Neutrophil (primary cell): Measurements from ENCODE around the gene RAB1A.

ENCODE experiments used
- H3K27ac ChIP-seq: fragments of 200-600 bp; sonication (generic); 2 replicates; pipeline ENCODE4 v1.5.1; 2016; ENCODE audit warnings: mild to moderate bottlenecking, moderate library complexity
- H3K27me3 ChIP-seq: fragments of 200-600 bp; sonication (generic); 2 replicates; pipeline ENCODE4 v1.6.0; 2016; ENCODE audit warnings: mild to moderate bottlenecking
- H3K36me3 ChIP-seq: fragments of 200-600 bp; sonication (generic); 2 replicates; pipeline ENCODE4 v1.5.1; 2017
- H3K4me1 ChIP-seq, 2 experiments: fragments of 200-600 bp in 1 of 2; sonication (generic) in 1 of 2; 1 replicate in 1 of 2; 2 replicates in 1 of 2; pipeline versions ENCODE4 v1.5.1 to v1.6.1; 2013 to 2016; ENCODE audit warnings: low read depth in 1 of 2, low read length in 1 of 2, mild to moderate bottlenecking in 1 of 2, moderate library complexity in 1 of 2; ENCODE audit not compliant: control insufficient read depth in 1 of 2, insufficient read depth in 1 of 2
- H3K4me3 ChIP-seq, 2 experiments: fragments of 200-600 bp in 1 of 2; sonication (generic) in 1 of 2; 1 replicate in 1 of 2; 2 replicates in 1 of 2; pipeline ENCODE4 v1.5.1; 2013 to 2016; ENCODE audit warnings: low read depth in 1 of 2, low read length in 1 of 2, mild to moderate bottlenecking in 1 of 2, moderate library complexity in 1 of 2
- H3K9me3 ChIP-seq: fragments of 200-600 bp; sonication (generic); 2 replicates; pipeline ENCODE4 v1.5.1; 2016
- TF ChIP-seq, protein P1 (sequence below): fragments of 200-600 bp; sonication (generic); IDR thresholded peaks from 2 replicates; pipeline ENCODE4 v1.5.1; 2016; ENCODE audit warnings: antibody characterized with exemption

Gene RAB1A

DNA sequence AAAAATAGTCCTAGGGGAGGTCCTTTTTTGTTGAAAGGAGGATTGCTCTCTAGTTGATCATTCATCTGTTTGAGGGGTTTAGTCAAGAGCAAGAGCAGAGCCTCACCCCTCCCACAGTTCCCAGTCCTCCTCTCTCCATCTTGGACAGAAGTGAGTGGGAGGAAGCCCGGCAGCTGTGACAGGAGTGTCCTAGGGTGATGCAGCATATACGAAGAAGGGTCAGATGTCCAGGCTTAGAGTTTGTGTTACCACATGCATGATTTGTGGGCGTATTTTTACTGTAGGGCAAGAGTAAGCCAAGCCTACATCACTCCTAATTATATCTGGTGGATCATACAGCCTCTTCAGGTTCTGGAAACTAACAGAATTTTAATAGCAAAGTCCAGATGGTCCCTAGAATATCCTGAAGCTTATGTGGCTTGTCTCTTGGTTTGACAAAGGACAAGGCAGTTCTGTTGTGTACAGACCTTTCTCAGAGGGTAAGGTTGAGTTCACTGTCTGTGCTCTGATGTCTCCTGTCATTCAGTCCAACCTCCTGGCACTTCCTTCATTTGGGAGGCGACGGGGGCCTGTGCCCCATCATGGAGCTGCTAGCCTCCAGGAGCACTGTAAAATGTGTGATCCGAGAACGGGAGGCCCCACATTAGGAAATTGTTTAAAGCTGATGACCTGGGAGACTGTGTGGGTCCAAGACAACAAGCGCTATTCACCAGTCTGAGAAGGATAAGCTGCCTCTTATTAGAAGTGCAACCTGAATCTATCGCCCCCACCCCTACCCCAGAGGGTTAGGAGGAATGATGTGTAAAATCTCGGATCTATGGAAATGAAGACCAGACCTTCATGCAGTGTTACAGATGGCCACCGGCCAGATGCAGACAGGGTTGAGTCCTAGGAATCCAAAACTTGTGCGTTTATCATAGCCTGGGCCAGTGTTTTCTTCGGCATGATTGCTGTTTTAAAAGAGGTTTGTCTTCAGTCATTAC lies 66.8 kb downstream of the RAB1A start:
- Histone ChIP-seq H3K4me3 (no peak overlapping the region), H3K27ac (peak overlapping the region; percentile 93), H3K4me1 (peaks cover 33 to 41% of the 10 kb centered on the region in 2 experiments), H3K36me3 (no peaks in the 10 kb centered on the region), H3K27me3 (no peaks in the 10 kb centered on the region), H3K9me3 (no peaks in the 10 kb centered on the region)
- TF ChIP-seq, protein P1, sequence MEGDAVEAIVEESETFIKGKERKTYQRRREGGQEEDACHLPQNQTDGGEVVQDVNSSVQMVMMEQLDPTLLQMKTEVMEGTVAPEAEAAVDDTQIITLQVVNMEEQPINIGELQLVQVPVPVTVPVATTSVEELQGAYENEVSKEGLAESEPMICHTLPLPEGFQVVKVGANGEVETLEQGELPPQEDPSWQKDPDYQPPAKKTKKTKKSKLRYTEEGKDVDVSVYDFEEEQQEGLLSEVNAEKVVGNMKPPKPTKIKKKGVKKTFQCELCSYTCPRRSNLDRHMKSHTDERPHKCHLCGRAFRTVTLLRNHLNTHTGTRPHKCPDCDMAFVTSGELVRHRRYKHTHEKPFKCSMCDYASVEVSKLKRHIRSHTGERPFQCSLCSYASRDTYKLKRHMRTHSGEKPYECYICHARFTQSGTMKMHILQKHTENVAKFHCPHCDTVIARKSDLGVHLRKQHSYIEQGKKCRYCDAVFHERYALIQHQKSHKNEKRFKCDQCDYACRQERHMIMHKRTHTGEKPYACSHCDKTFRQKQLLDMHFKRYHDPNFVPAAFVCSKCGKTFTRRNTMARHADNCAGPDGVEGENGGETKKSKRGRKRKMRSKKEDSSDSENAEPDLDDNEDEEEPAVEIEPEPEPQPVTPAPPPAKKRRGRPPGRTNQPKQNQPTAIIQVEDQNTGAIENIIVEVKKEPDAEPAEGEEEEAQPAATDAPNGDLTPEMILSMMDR, result no peak

DNA sequence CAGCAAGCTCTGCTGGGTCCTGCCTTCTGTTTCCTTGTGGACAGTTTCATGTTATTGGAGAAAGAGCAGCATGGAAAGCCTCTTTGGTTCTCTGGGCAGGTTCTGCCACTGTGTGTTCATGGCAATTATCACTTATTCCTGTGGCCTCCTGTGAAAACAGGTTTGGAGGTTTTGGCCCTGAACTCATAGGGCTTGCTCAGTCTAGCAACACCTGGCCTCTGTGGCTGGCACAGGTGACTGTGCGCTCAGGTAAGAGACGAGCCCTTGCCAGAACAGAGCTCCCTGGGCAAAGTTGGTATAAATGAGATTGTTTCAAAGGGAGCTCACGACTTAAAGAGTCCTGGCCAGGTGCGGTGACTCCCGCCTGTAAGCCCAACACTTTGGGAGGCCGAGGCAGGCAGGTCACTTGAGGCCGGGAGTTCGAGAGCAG lies 68.0 kb downstream of the RAB1A start:
- no peak overlapping the region for H3K27ac ChIP-seq
- no peaks in the 10 kb centered on the region for H3K27me3 ChIP-seq
- H3K36me3 ChIP-seq, result no peaks in the 10 kb centered on the region
- TF ChIP-seq, protein P1, result no peak
- no peaks in the 10 kb centered on the region for H3K9me3 ChIP-seq
- H3K4me1 ChIP-seq, result peaks cover 41 to 53% of the 10 kb centered on the region in 2 experiments
- no peak overlapping the region for H3K4me3 ChIP-seq

DNA sequence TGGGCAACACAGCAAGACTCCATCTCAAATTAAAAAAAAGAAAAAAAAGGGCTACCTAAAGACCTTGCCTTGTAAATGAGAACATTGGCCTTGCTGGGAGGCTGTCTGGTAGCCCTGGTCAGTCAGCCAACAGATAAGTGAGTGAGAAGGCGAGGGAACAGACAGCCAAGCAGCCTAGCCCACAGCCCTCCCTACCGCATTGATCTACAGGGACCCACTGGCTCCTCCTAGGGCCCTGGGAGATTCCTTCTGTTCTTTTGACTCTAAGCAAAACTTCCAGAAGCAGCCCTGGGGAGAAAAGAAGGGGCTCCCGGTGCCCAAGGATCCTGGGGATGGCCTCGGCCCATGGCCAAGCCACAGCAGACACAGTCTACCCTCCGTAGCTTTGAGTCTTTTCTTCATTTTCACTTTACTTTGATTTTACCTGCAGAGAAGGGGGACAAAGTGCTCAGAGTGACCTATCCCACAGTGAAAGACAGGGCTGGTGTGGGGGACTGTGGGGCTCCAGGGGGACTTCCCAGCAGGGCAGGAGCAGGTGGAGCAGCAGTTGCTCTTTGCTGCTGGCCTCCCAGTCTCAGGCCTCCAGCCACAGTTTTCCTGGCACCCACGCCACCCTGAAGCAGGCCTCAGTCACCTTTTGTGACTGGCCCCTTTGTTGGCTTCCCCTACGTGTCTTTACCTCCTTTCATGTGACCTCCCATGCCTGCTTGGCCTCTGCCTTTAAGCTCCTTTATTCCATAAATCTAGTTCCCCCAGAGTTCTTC lies 68.6 kb downstream of the RAB1A start:
- Histone ChIP-seq H3K27me3 (no peaks in the 10 kb centered on the region), H3K9me3 (no peaks in the 10 kb centered on the region), H3K36me3 (no peaks in the 10 kb centered on the region), H3K4me3 (no peak overlapping the region), H3K4me1 (peaks cover 45 to 56% of the 10 kb centered on the region in 2 experiments), H3K27ac (no peak overlapping the region)
- TF ChIP-seq, protein P1, result no peak

DNA sequence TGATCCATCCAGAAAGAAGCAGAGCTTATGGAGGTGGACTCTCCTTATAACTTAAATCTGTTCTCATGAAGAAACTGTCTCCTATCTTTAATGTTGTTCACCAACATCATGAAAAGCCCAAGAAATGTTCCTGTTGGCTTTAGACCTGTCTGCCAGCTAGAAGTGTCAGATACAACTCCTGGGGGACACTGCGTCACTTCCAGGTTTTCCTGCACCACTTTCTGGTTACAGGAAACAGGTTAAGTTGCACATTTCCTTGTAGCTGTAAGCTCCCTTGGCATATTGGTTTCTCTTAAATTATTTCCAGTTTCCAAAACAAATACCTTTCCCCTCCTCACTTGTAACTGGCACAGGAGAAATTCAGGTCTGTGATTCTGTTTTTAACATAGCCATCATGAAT lies 70.8 kb downstream of the RAB1A start:
- Histone ChIP-seq H3K27me3 (no peaks in the 10 kb centered on the region), H3K4me3 (no peak overlapping the region), H3K36me3 (no peaks in the 10 kb centered on the region), H3K27ac (peak overlapping the region; percentile 42), H3K4me1 (peaks cover 38 to 47% of the 10 kb centered on the region in 2 experiments), H3K9me3 (no peaks in the 10 kb centered on the region)
- TF ChIP-seq, protein P1, result no peak

DNA sequence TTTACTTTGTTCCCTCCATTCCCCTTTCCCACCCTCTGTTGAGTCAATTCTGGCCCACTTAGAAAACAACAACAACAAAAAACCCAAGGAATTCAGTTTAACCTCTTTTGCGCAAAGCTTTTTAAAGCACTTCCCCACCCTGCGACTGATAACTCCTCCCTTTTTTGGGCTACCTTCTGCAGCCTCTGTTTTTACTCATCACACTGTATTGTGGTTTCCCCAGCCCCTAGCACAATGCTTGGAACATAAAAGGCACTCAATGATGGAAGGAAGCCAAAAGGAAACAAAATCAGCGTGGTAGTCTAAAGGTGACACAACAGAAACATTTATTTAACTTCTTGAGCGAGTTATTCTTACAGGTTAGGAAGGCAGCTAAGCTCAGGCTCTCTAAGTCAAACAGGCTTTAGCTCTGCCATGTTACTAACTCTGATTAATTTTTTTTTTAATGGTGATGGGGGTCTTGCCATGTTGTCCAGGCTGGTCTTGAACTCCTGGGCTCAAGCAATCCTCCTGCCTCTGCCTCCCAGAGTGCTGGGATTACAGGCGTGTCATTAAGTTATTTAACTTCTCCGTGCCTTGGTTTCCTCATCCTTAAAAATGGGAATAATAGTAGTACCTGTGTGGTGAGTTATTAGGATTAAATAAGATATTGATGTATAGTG lies 72.4 kb downstream of the RAB1A start:
- Histone ChIP-seq H3K27ac (peak overlapping the region; percentile 80), H3K36me3 (no peaks in the 10 kb centered on the region), H3K27me3 (no peaks in the 10 kb centered on the region), H3K9me3 (no peaks in the 10 kb centered on the region), H3K4me1 (peaks cover 39 to 48% of the 10 kb centered on the region in 2 experiments), H3K4me3 (peak overlapping the region; percentile 85 to 88)
- TF ChIP-seq, protein P1, result no peak
